Measurements from ENCODE around the gene CEP85L. TPM values are rescaled to one million over a fixed set of nuclear protein-coding genes. Genes with fewer than 3 reads are reported as not detected.

Gene CEP85L
- total RNA-seq, 1 experiment from 2014 or later: 4.8 TPM

DNA sequence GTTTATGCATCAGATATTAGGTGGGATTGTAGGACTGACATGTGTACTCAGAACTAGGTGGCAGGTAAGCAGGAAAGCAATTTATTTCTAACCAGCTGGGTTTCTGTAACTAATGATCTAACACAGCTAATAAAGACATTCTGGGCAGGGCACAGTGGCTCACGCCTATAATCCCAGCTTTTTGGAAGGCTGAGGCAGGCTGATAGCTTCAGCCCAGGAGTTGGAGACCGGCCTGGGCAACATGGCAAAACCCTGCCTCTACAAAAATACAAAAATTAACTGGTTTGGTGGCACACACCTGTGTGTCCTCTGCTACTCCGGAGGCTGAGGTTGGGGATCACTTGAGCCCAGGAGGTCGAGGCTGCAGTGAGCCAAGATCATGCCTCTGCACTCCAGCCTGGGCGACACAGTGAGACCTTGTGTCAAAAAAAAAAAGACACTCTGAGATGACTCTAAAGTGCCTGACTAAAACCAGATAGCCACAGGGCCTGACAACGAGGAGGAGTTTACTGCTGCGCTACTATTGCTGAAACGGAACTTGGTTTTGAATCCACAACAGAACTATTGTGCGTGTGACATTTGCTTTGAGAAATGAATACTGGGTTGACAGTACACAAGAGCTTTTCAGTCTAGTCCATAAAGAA is 29.2 kb upstream of the CEP85L start:
- Histone ChIP-seq H3K36me3 (ENCODE audit: insufficient read depth, low read length) (no peaks in the 10 kb centered on the region), H3K9ac (ENCODE audit: low read length) (no peak overlapping the region), H3K4me3 (ENCODE audit: low read length) (no peak overlapping the region), H3K79me2 (ENCODE audit: low read length) (no peaks in the 10 kb centered on the region), H3K27me3 (ENCODE audit: low read length) (no peaks in the 10 kb centered on the region), H3K9me3 (ENCODE audit: low read length) (no peaks in the 10 kb centered on the region), H3K4me2 (ENCODE audit: low read depth, low read length, poor library complexity, severe bottlenecking) (no peak overlapping the region), H3K4me1 (ENCODE audit: low read length) (no peaks in the 10 kb centered on the region), H4K20me1 (ENCODE audit: insufficient read depth, low read depth, low read length) (no peaks in the 10 kb centered on the region), H3K27ac (ENCODE audit: low read length) (no peak overlapping the region), H2AFZ (ENCODE audit: low read length) (no peak overlapping the region), H3K9me2 (replicated peaks; ENCODE audit: insufficient read depth, low read length) (no peaks in the 10 kb centered on the region)
- no peak for DNase-seq

DNA sequence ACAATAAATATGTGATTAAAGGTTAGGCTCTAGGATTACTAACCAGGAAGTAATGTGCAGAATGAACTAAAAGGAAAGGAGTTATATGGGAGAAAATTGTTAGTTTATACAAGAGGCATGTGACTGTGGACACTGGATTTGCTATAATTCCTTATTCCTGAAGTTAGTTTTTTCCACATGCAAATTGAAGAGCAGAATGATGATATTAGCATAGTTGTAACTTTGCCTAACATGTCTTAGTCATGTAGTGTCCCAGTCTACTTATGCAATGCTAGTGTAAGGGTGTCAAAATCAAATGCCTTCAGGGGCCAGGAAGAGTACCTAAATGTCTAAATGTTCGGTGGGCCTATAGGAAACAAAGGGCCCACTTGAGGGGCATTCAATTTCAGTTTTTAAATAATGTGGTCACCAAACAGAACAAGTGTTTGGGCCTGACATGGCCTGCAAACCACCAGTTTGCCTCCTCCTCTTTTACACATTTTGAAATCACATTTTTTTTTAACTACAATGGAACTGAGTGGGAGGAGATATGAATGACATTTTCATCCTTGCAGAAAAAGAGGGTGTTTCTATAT is 28.0 kb upstream of the CEP85L start:
- Histone ChIP-seq H2AFZ (ENCODE audit: low read length) (no peak overlapping the region), H3K9me3 (ENCODE audit: low read length) (no peaks in the 10 kb centered on the region), H3K9me2 (replicated peaks; ENCODE audit: insufficient read depth, low read length) (no peaks in the 10 kb centered on the region), H3K36me3 (ENCODE audit: insufficient read depth, low read length) (no peaks in the 10 kb centered on the region), H3K27ac (ENCODE audit: low read length) (no peak overlapping the region), H3K79me2 (ENCODE audit: low read length) (no peaks in the 10 kb centered on the region), H3K4me3 (ENCODE audit: low read length) (no peak overlapping the region), H3K4me2 (ENCODE audit: low read depth, low read length, poor library complexity, severe bottlenecking) (no peak overlapping the region), H3K9ac (ENCODE audit: low read length) (no peak overlapping the region), H3K4me1 (ENCODE audit: low read length) (no peaks in the 10 kb centered on the region), H4K20me1 (ENCODE audit: insufficient read depth, low read depth, low read length) (no peaks in the 10 kb centered on the region), H3K27me3 (ENCODE audit: low read length) (no peaks in the 10 kb centered on the region)
- DNase-seq: no peak

DNA sequence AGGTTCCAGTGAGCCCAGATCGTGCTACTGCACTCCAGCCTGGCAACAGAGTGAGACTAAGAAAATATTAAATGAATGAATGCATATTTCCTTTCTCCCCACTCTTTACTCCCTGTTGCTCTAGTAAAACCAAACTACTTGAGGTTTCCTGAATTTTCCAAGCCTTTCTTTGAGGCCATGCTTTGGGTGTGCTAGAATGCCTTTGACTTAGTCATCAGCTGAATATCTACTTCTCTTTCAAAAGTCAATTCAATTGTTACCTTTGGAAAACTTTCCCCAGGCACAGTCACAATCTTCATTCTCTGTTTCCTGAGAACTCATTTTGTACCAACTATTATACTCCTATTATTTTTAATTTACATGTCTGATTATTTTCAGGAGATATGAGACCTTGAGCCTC is 27.5 kb upstream of the CEP85L start:
- H3K36me3 ChIP-seq (ENCODE audit: insufficient read depth, low read length): no peaks in the 10 kb centered on the region
- H3K27ac ChIP-seq (ENCODE audit: low read length): no peak overlapping the region
- no peak for DNase-seq
- no peak overlapping the region for H3K4me2 ChIP-seq (ENCODE audit: low read depth, low read length, poor library complexity, severe bottlenecking)
- no peak overlapping the region for H3K9ac ChIP-seq (ENCODE audit: low read length)
- no peak overlapping the region for H3K4me3 ChIP-seq (ENCODE audit: low read length)
- no peaks in the 10 kb centered on the region for H3K27me3 ChIP-seq (ENCODE audit: low read length)
- H4K20me1 ChIP-seq (ENCODE audit: insufficient read depth, low read depth, low read length): no peaks in the 10 kb centered on the region
- no peaks in the 10 kb centered on the region for H3K79me2 ChIP-seq (ENCODE audit: low read length)
- H3K9me2 ChIP-seq (replicated peaks; ENCODE audit: insufficient read depth, low read length): no peaks in the 10 kb centered on the region
- no peaks in the 10 kb centered on the region for H3K4me1 ChIP-seq (ENCODE audit: low read length)
- H2AFZ ChIP-seq (ENCODE audit: low read length): no peak overlapping the region
- no peaks in the 10 kb centered on the region for H3K9me3 ChIP-seq (ENCODE audit: low read length)

DNA sequence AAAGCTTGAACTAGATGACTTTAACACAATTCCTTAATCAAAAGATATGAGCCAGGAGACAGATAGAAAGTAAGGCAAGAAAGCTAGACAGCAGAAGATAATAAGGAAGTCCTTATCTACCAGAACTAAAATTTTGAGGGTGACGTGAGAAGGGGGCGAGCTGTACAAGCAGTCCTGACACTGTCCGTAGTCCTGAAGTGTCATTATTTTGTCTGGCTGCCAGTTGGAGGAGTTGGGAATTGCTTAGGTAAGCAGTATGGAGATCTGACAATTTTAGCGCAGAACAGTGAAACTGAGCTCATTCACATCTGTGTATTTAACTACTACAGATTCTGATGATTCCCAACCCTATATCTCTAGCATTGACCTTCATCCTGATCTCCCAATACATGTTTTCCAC is 25.8 kb upstream of the CEP85L start:
- no peaks in the 10 kb centered on the region for H3K27me3 ChIP-seq (ENCODE audit: low read length)
- no peaks in the 10 kb centered on the region for H3K9me2 ChIP-seq (replicated peaks; ENCODE audit: insufficient read depth, low read length)
- H3K9me3 ChIP-seq (ENCODE audit: low read length): no peaks in the 10 kb centered on the region
- no peak for DNase-seq
- H3K27ac ChIP-seq (ENCODE audit: low read length): no peak overlapping the region
- no peaks in the 10 kb centered on the region for H4K20me1 ChIP-seq (ENCODE audit: insufficient read depth, low read depth, low read length)
- H3K4me3 ChIP-seq (ENCODE audit: low read length): no peak overlapping the region
- H3K79me2 ChIP-seq (ENCODE audit: low read length): no peaks in the 10 kb centered on the region
- H3K9ac ChIP-seq (ENCODE audit: low read length): no peak overlapping the region
- no peak overlapping the region for H2AFZ ChIP-seq (ENCODE audit: low read length)
- no peaks in the 10 kb centered on the region for H3K4me1 ChIP-seq (ENCODE audit: low read length)
- no peak overlapping the region for H3K4me2 ChIP-seq (ENCODE audit: low read depth, low read length, poor library complexity, severe bottlenecking)
- H3K36me3 ChIP-seq (ENCODE audit: insufficient read depth, low read length): no peaks in the 10 kb centered on the region

DNA sequence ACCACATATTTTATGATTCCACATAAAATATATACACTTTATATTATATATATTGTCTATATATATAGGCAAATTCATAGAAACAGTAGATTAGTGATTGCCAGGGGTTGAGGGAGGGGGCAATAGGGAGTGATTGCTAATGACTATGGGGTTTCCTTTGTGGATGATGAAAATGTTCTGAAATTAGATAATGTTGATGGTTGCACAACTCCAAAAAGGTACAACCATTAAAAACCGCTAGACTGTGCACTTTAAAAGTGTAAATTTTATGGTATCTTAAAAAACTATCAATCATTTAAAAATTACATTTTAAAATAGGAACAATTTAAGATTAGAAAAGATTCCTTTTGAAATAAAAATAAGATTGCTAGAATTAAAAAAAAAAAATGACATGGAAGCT is 23.8 kb upstream of the CEP85L start:
- H3K36me3 ChIP-seq (ENCODE audit: insufficient read depth, low read length): no peaks in the 10 kb centered on the region

DNA sequence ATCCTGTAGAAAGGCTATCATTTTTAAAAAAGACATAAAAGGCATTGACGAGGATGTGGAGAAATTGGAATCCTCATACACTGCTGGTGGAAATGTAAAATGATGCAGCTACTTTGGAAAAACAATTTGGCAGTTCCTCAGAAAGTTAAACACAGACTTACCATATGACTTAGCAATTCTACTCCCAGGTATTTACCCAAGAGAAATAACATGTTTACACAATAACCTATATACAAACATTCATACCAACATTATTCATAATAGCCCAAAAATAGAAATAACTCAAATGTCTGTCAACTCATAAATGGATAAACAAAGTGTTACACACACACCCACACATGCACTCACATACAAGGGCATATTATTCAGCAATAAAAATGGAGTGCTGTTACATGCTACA is 23.4 kb upstream of the CEP85L start:
- Histone ChIP-seq H3K36me3 (ENCODE audit: insufficient read depth, low read length) (no peaks in the 10 kb centered on the region), H3K79me2 (ENCODE audit: low read length) (no peaks in the 10 kb centered on the region), H3K27me3 (ENCODE audit: low read length) (no peaks in the 10 kb centered on the region), H3K9me2 (replicated peaks; ENCODE audit: insufficient read depth, low read length) (no peaks in the 10 kb centered on the region), H2AFZ (ENCODE audit: low read length) (no peak overlapping the region), H3K27ac (ENCODE audit: low read length) (no peak overlapping the region), H3K4me2 (ENCODE audit: low read depth, low read length, poor library complexity, severe bottlenecking) (no peak overlapping the region), H3K9ac (ENCODE audit: low read length) (no peak overlapping the region), H4K20me1 (ENCODE audit: insufficient read depth, low read depth, low read length) (no peaks in the 10 kb centered on the region), H3K9me3 (ENCODE audit: low read length) (no peaks in the 10 kb centered on the region), H3K4me3 (ENCODE audit: low read length) (no peak overlapping the region), H3K4me1 (ENCODE audit: low read length) (no peaks in the 10 kb centered on the region)
- DNase-seq: no peak

More for the DNA sequence above, 23.8 kb upstream of the CEP85L start:
- H2AFZ ChIP-seq (ENCODE audit: low read length): no peak overlapping the region
- H3K4me3 ChIP-seq (ENCODE audit: low read length): no peak overlapping the region
- H3K27ac ChIP-seq (ENCODE audit: low read length): no peak overlapping the region
- no peaks in the 10 kb centered on the region for H3K27me3 ChIP-seq (ENCODE audit: low read length)
- H3K9me3 ChIP-seq (ENCODE audit: low read length): no peaks in the 10 kb centered on the region
- no peak overlapping the region for H3K9ac ChIP-seq (ENCODE audit: low read length)
- H3K79me2 ChIP-seq (ENCODE audit: low read length): no peaks in the 10 kb centered on the region
- no peaks in the 10 kb centered on the region for H3K4me1 ChIP-seq (ENCODE audit: low read length)
- no peaks in the 10 kb centered on the region for H4K20me1 ChIP-seq (ENCODE audit: insufficient read depth, low read depth, low read length)
- H3K9me2 ChIP-seq (replicated peaks; ENCODE audit: insufficient read depth, low read length): no peaks in the 10 kb centered on the region
- no peak for DNase-seq
- no peak overlapping the region for H3K4me2 ChIP-seq (ENCODE audit: low read depth, low read length, poor library complexity, severe bottlenecking)

DNA sequence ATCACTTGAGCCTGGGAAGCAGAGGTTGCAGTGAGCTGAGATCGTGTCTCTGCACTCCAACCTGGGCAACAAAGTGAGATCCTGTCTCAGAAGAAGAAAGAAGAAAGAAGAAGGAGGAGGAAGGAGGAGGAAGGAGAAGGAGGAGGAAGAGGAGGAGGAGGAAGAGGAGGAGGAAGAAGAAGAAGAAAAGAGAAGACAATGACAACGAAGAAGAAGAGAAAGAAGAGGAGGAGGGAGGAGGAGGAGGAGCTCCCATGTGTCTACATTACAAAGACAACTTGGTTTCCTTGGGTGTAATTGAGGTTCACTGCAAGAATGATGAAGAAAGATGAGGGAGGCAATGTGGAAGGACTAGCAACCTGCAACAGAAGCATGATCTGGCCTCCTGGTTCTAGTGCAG is 21.3 kb upstream of the CEP85L start:
- Histone ChIP-seq H3K4me3 (ENCODE audit: low read length) (no peak overlapping the region), H3K9me2 (replicated peaks; ENCODE audit: insufficient read depth, low read length) (no peaks in the 10 kb centered on the region), H2AFZ (ENCODE audit: low read length) (no peak overlapping the region), H3K27me3 (ENCODE audit: low read length) (no peaks in the 10 kb centered on the region), H3K79me2 (ENCODE audit: low read length) (no peaks in the 10 kb centered on the region), H3K27ac (ENCODE audit: low read length) (no peak overlapping the region), H3K9ac (ENCODE audit: low read length) (no peak overlapping the region), H4K20me1 (ENCODE audit: insufficient read depth, low read depth, low read length) (no peaks in the 10 kb centered on the region), H3K9me3 (ENCODE audit: low read length) (no peaks in the 10 kb centered on the region), H3K36me3 (ENCODE audit: insufficient read depth, low read length) (no peaks in the 10 kb centered on the region), H3K4me2 (ENCODE audit: low read depth, low read length, poor library complexity, severe bottlenecking) (no peak overlapping the region), H3K4me1 (ENCODE audit: low read length) (no peaks in the 10 kb centered on the region)
- DNase-seq: no peak

DNA sequence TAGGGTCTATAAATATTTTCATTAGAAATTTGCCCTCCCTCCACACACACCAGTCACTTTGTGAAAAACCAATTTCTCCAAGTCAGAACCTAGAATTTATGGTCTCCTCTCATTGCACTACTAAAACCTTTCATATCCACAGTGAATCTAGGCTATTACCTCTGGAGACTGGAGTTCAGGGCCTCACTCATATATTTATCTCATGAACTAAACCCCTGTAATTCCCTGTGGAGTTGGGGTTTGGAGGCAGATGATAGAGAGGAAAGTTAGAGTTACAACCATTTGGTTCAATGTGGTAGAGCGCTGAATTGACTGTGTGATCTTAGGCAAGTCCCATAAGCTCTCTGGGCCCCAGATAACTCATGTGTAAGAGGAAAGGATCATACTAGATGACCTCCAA is 18.2 kb upstream of the CEP85L start:
- DNase-seq: no peak
- no peaks in the 10 kb centered on the region for H3K36me3 ChIP-seq (ENCODE audit: insufficient read depth, low read length)
- no peaks in the 10 kb centered on the region for H3K27me3 ChIP-seq (ENCODE audit: low read length)
- H3K79me2 ChIP-seq (ENCODE audit: low read length): no peaks in the 10 kb centered on the region
- H3K9me3 ChIP-seq (ENCODE audit: low read length): no peaks in the 10 kb centered on the region
- no peak overlapping the region for H3K27ac ChIP-seq (ENCODE audit: low read length)
- no peak overlapping the region for H3K4me2 ChIP-seq (ENCODE audit: low read depth, low read length, poor library complexity, severe bottlenecking)
- no peaks in the 10 kb centered on the region for H4K20me1 ChIP-seq (ENCODE audit: insufficient read depth, low read depth, low read length)
- no peak overlapping the region for H3K4me3 ChIP-seq (ENCODE audit: low read length)
- no peak overlapping the region for H2AFZ ChIP-seq (ENCODE audit: low read length)
- peaks cover under 1% of the 10 kb centered on the region; the same call in 1 of the 2 replicates for H3K4me1 ChIP-seq (ENCODE audit: low read length)
- no peak overlapping the region for H3K9ac ChIP-seq (ENCODE audit: low read length)
- H3K9me2 ChIP-seq (replicated peaks; ENCODE audit: insufficient read depth, low read length): no peaks in the 10 kb centered on the region
